NCI-H146 treated with DMSO at 0.1 percent for 48 hours (cell line): Measurements from ENCODE around the gene CDH13.

Source experiments
- DNase-seq: peaks from one replicate; lab custom pipeline; 2025; ENCODE audit not compliant: unreplicated experiment; lab: John Stamatoyannopoulos, UW

CDH13 gene

GRCh38 chr16:83727018-83727417 lies 1100.2 kb downstream of the CDH13 start:
- DNase-seq = no peak

- DNase-seq = no peak
Observed at GRCh38 chr16:83727751-83728352, 1101.1 kb downstream of the CDH13 start.

GRCh38 chr16:83728492-83728891 lies 1101.7 kb downstream of the CDH13 start:
- DNase-seq = no peak

GRCh38 chr16:83730812-83731211 lies 1104.0 kb downstream of the CDH13 start:
- no peak for DNase-seq

GRCh38 chr16:83732536-83732935 lies 1105.8 kb downstream of the CDH13 start:
- no peak for DNase-seq

- no peak for DNase-seq
Observed at GRCh38 chr16:83733301-83733700, 1106.5 kb downstream of the CDH13 start.

GRCh38 chr16:83734136-83734535 lies 1107.4 kb downstream of the CDH13 start:
- DNase-seq = no peak

GRCh38 chr16:83737729-83738354 lies 1111.1 kb downstream of the CDH13 start:
- DNase-seq = no peak

- DNase-seq = no peak
Observed at GRCh38 chr16:83738923-83739503, 1112.2 kb downstream of the CDH13 start.

- DNase-seq = no peak
Observed at GRCh38 chr16:83742124-83742899, 1115.5 kb downstream of the CDH13 start.

- DNase-seq = no peak
Observed at GRCh38 chr16:83743241-83743640, 1116.5 kb downstream of the CDH13 start.

- DNase-seq = no peak
Observed at GRCh38 chr16:83743720-83744119, 1117.0 kb downstream of the CDH13 start.

- DNase-seq = no peak
Observed at GRCh38 chr16:83744441-83744981, 1117.7 kb downstream of the CDH13 start.

GRCh38 chr16:83746611-83747010 lies 1119.8 kb downstream of the CDH13 start:
- no peak for DNase-seq

GRCh38 chr16:83747936-83748335 lies 1121.2 kb downstream of the CDH13 start:
- no peak for DNase-seq

- no peak for DNase-seq
Observed at GRCh38 chr16:83755391-83755790, 1128.6 kb downstream of the CDH13 start.

GRCh38 chr16:83762141-83762991 lies 1135.6 kb downstream of the CDH13 start:
- DNase-seq = no peak

- DNase-seq = no peak
Observed at GRCh38 chr16:83762992-83763358, 1136.2 kb downstream of the CDH13 start.

GRCh38 chr16:83768986-83769385 lies 1142.2 kb downstream of the CDH13 start:
- no peak for DNase-seq

GRCh38 chr16:83769397-83770008 lies 1142.7 kb downstream of the CDH13 start:
- DNase-seq = no peak
